ENCODE data around the gene OLFM3.

GRCh38 chr1:101929343-101929742 lies 67.4 kb downstream of the OLFM3 start:
- TF ChIP-seq CTCF (IDR thresholded peaks at IDR 0.05; ENCODE audit: insufficient read depth, low read length, poor library complexity, severe bottlenecking) (no peak), EZH2phosphoT487 (conservative IDR thresholded peaks at IDR 0.05; ENCODE audit: low read length) (no peak)

All from SU-DHL-6 (cell line).